Esophagus squamous epithelium (tissue), 5 donors: ENCODE measurements around the gene NRARP. TPM values are rescaled to one million over a fixed set of nuclear protein-coding genes. Genes with fewer than 3 reads are reported as not detected.
"Not testable (repeated sequence)": the region's sequence is repeated elsewhere in the genome, so short reads cannot be mapped to it uniquely, and the experiment has no call there.

Experiments
- DNase-seq: peaks from one replicate; lab custom pipeline; 2025; lab: John Stamatoyannopoulos, UW
- H3K27ac ChIP-seq, 4 donors: fragments of 200-600 bp; sonication (generic); one replicate each; pipeline ENCODE4 v1.5.1; 2016 to 2019; ENCODE audit warnings: mild to moderate bottlenecking in 1 of 4
- H3K27me3 ChIP-seq, 4 donors: fragments of 200-600 bp; sonication (generic); 1 replicate in 3 of 4; 2 replicates in 1 of 4; pipeline versions ENCODE4 v1.5.1 to v1.6.0; 2017 to 2021; ENCODE audit warnings: antibody characterized with exemption in 1 of 4
- H3K36me3 ChIP-seq, 3 donors: fragments of 200-600 bp; sonication (generic); one replicate each; pipeline ENCODE4 v1.5.1; 2016 to 2019
- H3K4me1 ChIP-seq, 3 donors: fragments of 200-600 bp; sonication (generic); one replicate each; pipeline ENCODE4 v1.5.1; 2017 to 2019
- H3K4me3 ChIP-seq, 4 donors: fragments of 200-600 bp; sonication (generic); 1 replicate in 3 of 4; 2 replicates in 1 of 4; pipeline ENCODE4 v1.5.1; 2016 to 2019; ENCODE audit warnings: mild to moderate bottlenecking in 2 of 4, moderate library complexity in 1 of 4
- H3K9me3 ChIP-seq, 3 donors: fragments of 200-600 bp; sonication (generic); one replicate each; pipeline ENCODE4 v1.5.1; 2016 to 2019
- CTCF ChIP-seq, 6 experiments: fragments of 450-650 bp in 4 of 6; fragments of 200-600 bp in 2 of 6; sonication (generic) in 2 of 6; IDR thresholded peaks; one replicate each; pipeline ENCODE4 v1.5.1; 2016 to 2019; ENCODE audit warnings: antibody characterized with exemption in 6 of 6, mild to moderate bottlenecking in 4 of 6, moderate library complexity in 4 of 6
- POLR2A ChIP-seq, 4 donors: fragments of 450-650 bp; IDR thresholded peaks; one replicate each; pipeline ENCODE4 v1.6.1; 2017; ENCODE audit warnings: antibody characterized with exemption in 4 of 4, mild to moderate bottlenecking in 4 of 4, moderate library complexity in 3 of 4
- WGBS, 2 donors: methylation state at CpG; one replicate each; pipeline ENCODE4 v1.1.5; 2018; 5-methylcytosine and 5-hydroxymethylcytosine counted together
- intact Hi-C: fragments of 100-400 bp; cut with DNase I; formaldehyde crosslinking; loops from one replicate; pipeline ENCODE4 v1.15.0; 2022
- total RNA-seq, 4 donors: library from RNA; depleted of rRNA; stranded (reverse); fragments of >200 nt; gene quantifications; one replicate each; pipeline ENCODE4 v1.1.0, GENCODE V29; 2016
- donor health status: DM: yes; HTN: yes; CAD: no.

The NRARP gene
- total RNA-seq, 4 donors from 2014 or later, result 19.6 to 33.9 (median 27.5) TPM

GRCh38 chr9:137333016-137333671 lies 31.1 kb upstream of the NRARP start:
- H3K27ac ChIP-seq, result no peak overlapping the region
- no peaks in the 10 kb centered on the region for H3K27me3 ChIP-seq
- TF ChIP-seq CTCF (IDR thresholded peaks at IDR 0.05) (no peak), POLR2A (IDR thresholded peaks at IDR 0.05) (no peak)
- H3K4me3 ChIP-seq, result no peak overlapping the region
- no peaks in the 10 kb centered on the region for H3K4me1 ChIP-seq
- DNase-seq, result no peak
- peaks cover 0 to 7% (median 0%) of the 10 kb centered on the region in 3 donors for H3K9me3 ChIP-seq
- intact Hi-C loops, result no loop called here
- peaks cover 0 to 5% (median 0%) of the 10 kb centered on the region in 3 donors for H3K36me3 ChIP-seq
- 78 to 84% methylated on average over 19 to 21 of the region's 21 CpGs for WGBS, 2 donors

GRCh38 chr9:137331929-137332328 lies 29.9 kb upstream of the NRARP start:
- no peak for TF ChIP-seq POLR2A (IDR thresholded peaks at IDR 0.05)
- no peak for TF ChIP-seq CTCF (IDR thresholded peaks at IDR 0.05)
- 92 to 93% methylated on average over 9 of the region's 9 CpGs for WGBS, 2 donors
- DNase-seq, result no peak
- H3K27me3 ChIP-seq, result no peaks in the 10 kb centered on the region
- H3K4me3 ChIP-seq, result no peak overlapping the region
- H3K4me1 ChIP-seq, result no peaks in the 10 kb centered on the region
- H3K9me3 ChIP-seq, result no peaks in the 10 kb centered on the region
- intact Hi-C loops, result no loop called here
- H3K27ac ChIP-seq, result no peak overlapping the region
- peaks cover 0 to 5% (median 0%) of the 10 kb centered on the region in 3 donors for H3K36me3 ChIP-seq

- no peak for TF ChIP-seq POLR2A (IDR thresholded peaks at IDR 0.05)
- TF ChIP-seq CTCF (IDR thresholded peaks at IDR 0.05), result no peak
- Histone ChIP-seq H3K36me3 (no peaks in the 10 kb centered on the region), H3K9me3 (no peaks in the 10 kb centered on the region), H3K27ac (no peak overlapping the region), H3K4me1 (no peaks in the 10 kb centered on the region), H3K4me3 (no peak overlapping the region), H3K27me3 (no peaks in the 10 kb centered on the region)
- whole genome bisulfite sequencing, 2 donors, result 87 to 88% methylated on average over 6 of the region's 6 CpGs
- no peak for DNase-seq
- intact Hi-C loops, result no loop called here
Observed at GRCh38 chr9:137330689-137331088, 28.6 kb upstream of the NRARP start.

GRCh38 chr9:137329590-137329989 lies 27.5 kb upstream of the NRARP start:
- not testable (repeated sequence) for H3K27me3 ChIP-seq, DNase-seq

GRCh38 chr9:137327641-137328550 lies 25.8 kb upstream of the NRARP start:
- H3K9me3 ChIP-seq, H3K4me3 ChIP-seq, H3K27ac ChIP-seq, H3K27me3 ChIP-seq, intact Hi-C loops, H3K36me3 ChIP-seq, H3K4me1 ChIP-seq, DNase-seq: not testable (repeated sequence)
- WGBS, 2 donors, result 57 to 60% methylated on average over 8 of the region's 8 CpGs

More at GRCh38 chr9:137329590-137329989, 27.5 kb upstream of the NRARP start:
- intact Hi-C loops, H3K4me3 ChIP-seq, H3K4me1 ChIP-seq, H3K27ac ChIP-seq, H3K36me3 ChIP-seq, H3K9me3 ChIP-seq: not testable (repeated sequence)
- 66% methylated on average over 11 of the region's 26 CpGs; no CpG with 5 or more reads in 1 of the 2 donors for WGBS, 2 donors
